Fibroblast of lung (primary cell): Measurements from ENCODE around the gene CCDC88C.

ENCODE experiments used
- EZH2 ChIP-seq: IDR thresholded peaks from 2 replicates; pipeline ENCODE4 v1.5.1; 2012; ENCODE audit warnings: low read length, control low read depth, mild to moderate bottlenecking; ENCODE audit errors: missing control alignments
- TF ChIP-seq, protein P1 (sequence below), 2 donors: IDR thresholded peaks in 1 of 2; conservative IDR thresholded peaks in 1 of 2; 1 replicate in 1 of 2; 2 replicates in 1 of 2; pipeline ENCODE4 v1.5.1; 2011 to 2012; ENCODE audit warnings: low read length in 2 of 2, control low read depth in 1 of 2, inconsistent platforms in 1 of 2, low read depth in 1 of 2, mild to moderate bottlenecking in 1 of 2

DNA sequence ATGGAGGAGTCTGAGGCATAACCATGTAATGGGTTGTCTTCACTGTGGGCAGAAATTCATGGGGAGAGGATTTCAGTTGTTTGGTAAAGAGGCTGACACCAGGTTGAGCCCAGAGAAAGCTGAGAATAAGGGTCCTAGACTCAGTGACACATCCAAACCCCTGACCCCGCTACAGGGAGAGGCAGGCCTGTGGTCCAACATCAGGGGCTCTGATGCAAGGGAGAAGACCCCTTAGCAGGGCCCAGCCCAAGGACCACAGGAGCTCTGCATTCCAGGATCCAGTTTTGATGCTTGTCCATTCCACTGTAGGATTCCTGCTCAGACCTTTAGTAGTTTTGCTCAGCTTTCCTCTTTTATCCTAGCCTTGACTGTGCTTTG lies 188.6 kb downstream of the CCDC88C start:
- TF ChIP-seq, protein P1, sequence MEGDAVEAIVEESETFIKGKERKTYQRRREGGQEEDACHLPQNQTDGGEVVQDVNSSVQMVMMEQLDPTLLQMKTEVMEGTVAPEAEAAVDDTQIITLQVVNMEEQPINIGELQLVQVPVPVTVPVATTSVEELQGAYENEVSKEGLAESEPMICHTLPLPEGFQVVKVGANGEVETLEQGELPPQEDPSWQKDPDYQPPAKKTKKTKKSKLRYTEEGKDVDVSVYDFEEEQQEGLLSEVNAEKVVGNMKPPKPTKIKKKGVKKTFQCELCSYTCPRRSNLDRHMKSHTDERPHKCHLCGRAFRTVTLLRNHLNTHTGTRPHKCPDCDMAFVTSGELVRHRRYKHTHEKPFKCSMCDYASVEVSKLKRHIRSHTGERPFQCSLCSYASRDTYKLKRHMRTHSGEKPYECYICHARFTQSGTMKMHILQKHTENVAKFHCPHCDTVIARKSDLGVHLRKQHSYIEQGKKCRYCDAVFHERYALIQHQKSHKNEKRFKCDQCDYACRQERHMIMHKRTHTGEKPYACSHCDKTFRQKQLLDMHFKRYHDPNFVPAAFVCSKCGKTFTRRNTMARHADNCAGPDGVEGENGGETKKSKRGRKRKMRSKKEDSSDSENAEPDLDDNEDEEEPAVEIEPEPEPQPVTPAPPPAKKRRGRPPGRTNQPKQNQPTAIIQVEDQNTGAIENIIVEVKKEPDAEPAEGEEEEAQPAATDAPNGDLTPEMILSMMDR (conservative IDR thresholded peaks at IDR 0.05 in 1 of 2, IDR thresholded peaks at IDR 0.05 in 1 of 2; ENCODE audit: low read depth in 1 of 2, low read length in 2 of 2) = no peak
- no peak for TF ChIP-seq EZH2
